Loucy (cell line): ENCODE results near the gene PAK3.

ENCODE experiments used
- H2AFZ ChIP-seq: fragments of 200-600 bp; sonication (generic); 2 replicates; pipeline ENCODE4 v1.6.0; 2016; ENCODE audit warnings: antibody characterized with exemption, mild to moderate bottlenecking, low read length, moderate library complexity
- H3F3A ChIP-seq: fragments of 200-600 bp; 2 replicates; pipeline ENCODE4 v1.6.0; 2016; ENCODE audit warnings: antibody characterized with exemption, low read depth, mild to moderate bottlenecking
- H3K27me3 ChIP-seq: fragments of 200-600 bp; sonication (generic); 2 replicates; pipeline ENCODE4 v1.6.1; 2014; ENCODE audit warnings: low read length, mild to moderate bottlenecking; ENCODE audit not compliant: insufficient read depth, poor library complexity, severe bottlenecking
- H3K36me3 ChIP-seq: fragments of 200-600 bp; sonication (generic); 2 replicates; pipeline ENCODE4 v1.6.1; 2016; ENCODE audit warnings: low read length; ENCODE audit not compliant: insufficient read depth
- H3K4me1 ChIP-seq: fragments of 200-600 bp; sonication (generic); 2 replicates; pipeline ENCODE4 v1.5.1; 2014; ENCODE audit warnings: low read length, mild to moderate bottlenecking; ENCODE audit not compliant: insufficient read depth, poor library complexity, severe bottlenecking
- H3K4me2 ChIP-seq: fragments of 200-600 bp; sonication (generic); 2 replicates; pipeline ENCODE4 v1.6.0; 2014; ENCODE audit warnings: antibody characterized with exemption, low read length, low read depth, mild to moderate bottlenecking; ENCODE audit not compliant: poor library complexity, severe bottlenecking
- H3K4me3 ChIP-seq: fragments of 200-600 bp; sonication (generic); 2 replicates; pipeline ENCODE4 v1.5.1; 2014; ENCODE audit warnings: low read length, mild to moderate bottlenecking, mixed read lengths; ENCODE audit not compliant: poor library complexity, severe bottlenecking
- H3K79me2 ChIP-seq: fragments of 200-600 bp; sonication (generic); 2 replicates; pipeline ENCODE4 v1.6.1; 2014; ENCODE audit warnings: low read length; ENCODE audit not compliant: insufficient read depth
- H3K9ac ChIP-seq: fragments of 200-600 bp; sonication (generic); 2 replicates; pipeline ENCODE4 v1.6.0; 2014; ENCODE audit warnings: mild to moderate bottlenecking, low read depth, low read length, moderate library complexity; ENCODE audit not compliant: poor library complexity, severe bottlenecking
- H3K9me2 ChIP-seq: fragments of 200-600 bp; sonication (generic); replicated peaks from 2 replicates; pipeline ENCODE4 v1.6.1; 2016; ENCODE audit warnings: low read depth, low read length, mixed read lengths
- H3K9me3 ChIP-seq: fragments of 200-600 bp; sonication (generic); 2 replicates; pipeline ENCODE4 v1.6.1; 2014; ENCODE audit warnings: mild to moderate bottlenecking, antibody characterized with exemption, low read length, low read depth; ENCODE audit not compliant: insufficient read depth
- H4K20me1 ChIP-seq: fragments of 200-600 bp; sonication (generic); 2 replicates; pipeline ENCODE4 v1.6.0; 2014; ENCODE audit warnings: antibody characterized with exemption, low read length, mild to moderate bottlenecking; ENCODE audit not compliant: insufficient read depth, poor library complexity, severe bottlenecking
- CTCF ChIP-seq: fragments of 200-600 bp; sonication (generic); conservative IDR thresholded peaks from 2 replicates; pipeline ENCODE4 v1.5.1; 2014; ENCODE audit warnings: mild to moderate bottlenecking, antibody characterized with exemption, low read length
- EZH2phosphoT487 ChIP-seq: fragments of 200-600 bp; IDR thresholded peaks from 2 replicates; pipeline ENCODE4 v1.6.1; 2018; ENCODE audit warnings: antibody characterized with exemption, mild to moderate bottlenecking, moderate library complexity, borderline replicate concordance

The PAK3 gene

GRCh38 chrX:111180750-111181240, 84.8 kb downstream of the PAK3 start:
- Histone ChIP-seq H2AFZ (no peak overlapping the region), H3K27me3 (no peaks in the 10 kb centered on the region), H3F3A (no peaks in the 10 kb centered on the region), H3K4me1 (no peaks in the 10 kb centered on the region), H3K9me2 (no peaks in the 10 kb centered on the region), H3K9ac (no peak overlapping the region), H3K79me2 (no peaks in the 10 kb centered on the region), H3K36me3 (no peaks in the 10 kb centered on the region), H3K4me3 (no peak overlapping the region), H3K9me3 (no peaks in the 10 kb centered on the region), H3K4me2 (no peak overlapping the region), H4K20me1 (no peaks in the 10 kb centered on the region)
- no peak for TF ChIP-seq EZH2phosphoT487
- no peak for TF ChIP-seq CTCF

GRCh38 chrX:111181951-111182350, 86.0 kb downstream of the PAK3 start:
- no peaks in the 10 kb centered on the region for H3K9me2 ChIP-seq
- H3F3A ChIP-seq = no peaks in the 10 kb centered on the region
- H3K4me1 ChIP-seq = no peaks in the 10 kb centered on the region
- no peaks in the 10 kb centered on the region for H4K20me1 ChIP-seq
- H3K36me3 ChIP-seq = no peaks in the 10 kb centered on the region
- H3K4me2 ChIP-seq = no peak overlapping the region
- no peak overlapping the region for H2AFZ ChIP-seq
- H3K4me3 ChIP-seq = no peak overlapping the region
- TF ChIP-seq EZH2phosphoT487 (no peak), CTCF (no peak)
- no peaks in the 10 kb centered on the region for H3K79me2 ChIP-seq
- no peaks in the 10 kb centered on the region for H3K27me3 ChIP-seq
- no peaks in the 10 kb centered on the region for H3K9me3 ChIP-seq
- H3K9ac ChIP-seq = no peak overlapping the region

- Histone ChIP-seq H4K20me1 (no peaks in the 10 kb centered on the region), H3K4me1 (no peaks in the 10 kb centered on the region)
- no peak for TF ChIP-seq CTCF
- no peak for TF ChIP-seq EZH2phosphoT487
Observed at GRCh38 chrX:111182997-111183396, 87.0 kb downstream of the PAK3 start.

More at GRCh38 chrX:111182997-111183396, 87.0 kb downstream of the PAK3 start:
- Histone ChIP-seq H3K27me3 (no peaks in the 10 kb centered on the region), H3F3A (no peaks in the 10 kb centered on the region), H3K9ac (no peak overlapping the region), H3K4me2 (no peak overlapping the region), H3K36me3 (no peaks in the 10 kb centered on the region), H2AFZ (no peak overlapping the region), H3K4me3 (no peak overlapping the region), H3K79me2 (no peaks in the 10 kb centered on the region), H3K9me2 (no peaks in the 10 kb centered on the region), H3K9me3 (no peaks in the 10 kb centered on the region)
